ENCODE data around the gene EED.

The EED gene

DNA sequence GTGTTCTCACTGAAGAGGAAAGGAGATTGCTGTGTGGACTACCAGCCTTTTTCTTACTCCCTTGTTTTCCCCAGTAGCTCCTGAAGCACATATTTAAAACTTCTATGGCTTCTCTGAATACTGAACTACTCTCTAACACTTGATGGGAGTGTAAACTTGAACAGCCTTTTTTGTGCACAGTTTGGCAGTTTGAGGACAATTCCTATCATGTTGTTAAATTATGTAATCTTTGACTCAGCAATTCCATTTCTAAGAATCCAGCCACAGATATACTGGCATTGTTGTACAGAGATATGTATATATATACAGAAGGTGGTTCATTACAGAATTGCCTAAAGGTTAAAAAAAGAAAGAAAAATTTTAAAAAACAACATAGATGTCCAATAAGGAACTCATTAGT lies 47.1 kb upstream of the EED start:
- ATAC-seq (ENCODE audit: low read depth) (no peak), DNase-seq (ENCODE audit: low spot score) (no peak)
- no peaks in the 10 kb centered on the region for H3K27me3 ChIP-seq (ENCODE audit: insufficient read depth, poor library complexity, severe bottlenecking)
- H3K4me1 ChIP-seq (ENCODE audit: insufficient read depth, poor library complexity, severe bottlenecking) = peaks cover 9% of the 10 kb centered on the region
- TF ChIP-seq, protein P1, sequence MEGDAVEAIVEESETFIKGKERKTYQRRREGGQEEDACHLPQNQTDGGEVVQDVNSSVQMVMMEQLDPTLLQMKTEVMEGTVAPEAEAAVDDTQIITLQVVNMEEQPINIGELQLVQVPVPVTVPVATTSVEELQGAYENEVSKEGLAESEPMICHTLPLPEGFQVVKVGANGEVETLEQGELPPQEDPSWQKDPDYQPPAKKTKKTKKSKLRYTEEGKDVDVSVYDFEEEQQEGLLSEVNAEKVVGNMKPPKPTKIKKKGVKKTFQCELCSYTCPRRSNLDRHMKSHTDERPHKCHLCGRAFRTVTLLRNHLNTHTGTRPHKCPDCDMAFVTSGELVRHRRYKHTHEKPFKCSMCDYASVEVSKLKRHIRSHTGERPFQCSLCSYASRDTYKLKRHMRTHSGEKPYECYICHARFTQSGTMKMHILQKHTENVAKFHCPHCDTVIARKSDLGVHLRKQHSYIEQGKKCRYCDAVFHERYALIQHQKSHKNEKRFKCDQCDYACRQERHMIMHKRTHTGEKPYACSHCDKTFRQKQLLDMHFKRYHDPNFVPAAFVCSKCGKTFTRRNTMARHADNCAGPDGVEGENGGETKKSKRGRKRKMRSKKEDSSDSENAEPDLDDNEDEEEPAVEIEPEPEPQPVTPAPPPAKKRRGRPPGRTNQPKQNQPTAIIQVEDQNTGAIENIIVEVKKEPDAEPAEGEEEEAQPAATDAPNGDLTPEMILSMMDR (IDR thresholded peaks at IDR 0.05; ENCODE audit: poor library complexity, severe bottlenecking) = no peak
- no peaks in the 10 kb centered on the region for H3K36me3 ChIP-seq (ENCODE audit: low read depth)
- no peak overlapping the region for H3K27ac ChIP-seq (ENCODE audit: poor library complexity, severe bottlenecking)
- no peak overlapping the region for H3K4me3 ChIP-seq (ENCODE audit: severe bottlenecking)
- H3K9me3 ChIP-seq (ENCODE audit: severe bottlenecking) = no peaks in the 10 kb centered on the region

- no peak for DNase-seq (ENCODE audit: low spot score)
- Histone ChIP-seq H3K9me3 (ENCODE audit: severe bottlenecking) (no peaks in the 10 kb centered on the region), H3K4me1 (ENCODE audit: insufficient read depth, poor library complexity, severe bottlenecking) (peaks cover 6% of the 10 kb centered on the region), H3K4me3 (ENCODE audit: severe bottlenecking) (no peak overlapping the region), H3K36me3 (ENCODE audit: low read depth) (no peaks in the 10 kb centered on the region), H3K27me3 (ENCODE audit: insufficient read depth, poor library complexity, severe bottlenecking) (no peaks in the 10 kb centered on the region), H3K27ac (ENCODE audit: poor library complexity, severe bottlenecking) (no peak overlapping the region)
- TF ChIP-seq, protein P1 (IDR thresholded peaks at IDR 0.05; ENCODE audit: poor library complexity, severe bottlenecking) = no peak
- no peak for ATAC-seq (ENCODE audit: low read depth)
Measured at GRCh38 chr11:86198139-86198538, 46.4 kb upstream of the EED start.

DNA sequence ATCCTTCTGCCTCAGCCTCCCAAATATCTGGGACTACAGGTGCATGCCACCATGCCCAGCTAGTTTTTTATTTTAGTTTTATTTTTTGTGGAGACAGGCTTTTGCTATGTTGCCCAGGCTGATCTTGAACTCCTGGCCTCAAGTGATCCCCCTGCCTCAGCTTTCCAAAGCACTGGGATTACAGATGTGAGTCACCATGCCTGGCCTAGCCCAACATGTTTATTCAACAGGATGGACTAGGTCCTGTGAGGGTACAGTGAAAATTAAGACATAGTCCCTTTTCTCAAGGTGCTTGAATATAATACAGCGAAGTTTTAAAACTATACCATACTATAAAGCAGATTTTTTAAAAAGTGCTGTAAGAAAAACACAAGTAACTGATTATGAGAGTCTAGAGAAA lies 45.2 kb upstream of the EED start:
- TF ChIP-seq, protein P1 (IDR thresholded peaks at IDR 0.05; ENCODE audit: poor library complexity, severe bottlenecking) = no peak
- no peak for ATAC-seq (ENCODE audit: low read depth)
- no peaks in the 10 kb centered on the region for H3K27me3 ChIP-seq (ENCODE audit: insufficient read depth, poor library complexity, severe bottlenecking)

GRCh38 chr11:86201371-86201884 lies 43.1 kb upstream of the EED start:
- no peaks in the 10 kb centered on the region for H3K4me1 ChIP-seq (ENCODE audit: insufficient read depth, poor library complexity, severe bottlenecking)
- H3K27ac ChIP-seq (ENCODE audit: poor library complexity, severe bottlenecking) = no peak overlapping the region
- no peaks in the 10 kb centered on the region for H3K9me3 ChIP-seq (ENCODE audit: severe bottlenecking)
- TF ChIP-seq, protein P1 (IDR thresholded peaks at IDR 0.05; ENCODE audit: poor library complexity, severe bottlenecking) = no peak
- DNase-seq (ENCODE audit: low spot score) (no peak), ATAC-seq (ENCODE audit: low read depth) (no peak)
- H3K36me3 ChIP-seq (ENCODE audit: low read depth) = no peaks in the 10 kb centered on the region
- no peak overlapping the region for H3K4me3 ChIP-seq (ENCODE audit: severe bottlenecking)
- no peaks in the 10 kb centered on the region for H3K27me3 ChIP-seq (ENCODE audit: insufficient read depth, poor library complexity, severe bottlenecking)

More for the DNA sequence above, 45.2 kb upstream of the EED start:
- DNase-seq (ENCODE audit: low spot score) = no peak
- Histone ChIP-seq H3K27ac (ENCODE audit: poor library complexity, severe bottlenecking) (no peak overlapping the region), H3K4me1 (ENCODE audit: insufficient read depth, poor library complexity, severe bottlenecking) (no peaks in the 10 kb centered on the region), H3K4me3 (ENCODE audit: severe bottlenecking) (no peak overlapping the region), H3K36me3 (ENCODE audit: low read depth) (no peaks in the 10 kb centered on the region), H3K9me3 (ENCODE audit: severe bottlenecking) (no peaks in the 10 kb centered on the region)

DNA sequence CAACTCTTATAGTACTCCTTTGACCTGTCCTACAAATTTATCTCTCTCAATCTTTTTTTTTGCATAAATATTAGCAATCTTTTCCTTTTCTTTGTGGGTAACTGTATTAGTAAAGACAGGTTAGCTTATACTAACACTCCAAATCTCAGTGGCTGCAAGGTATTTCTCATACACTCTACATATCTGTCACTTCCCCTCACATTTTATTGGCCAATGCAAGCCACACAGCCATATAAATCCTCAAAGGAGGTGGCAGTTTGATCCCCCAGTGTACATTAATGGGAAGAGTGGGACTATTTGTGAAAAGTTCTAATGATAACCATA lies 42.6 kb upstream of the EED start:
- ATAC-seq (ENCODE audit: low read depth) (no peak), DNase-seq (ENCODE audit: low spot score) (no peak)
- no peaks in the 10 kb centered on the region for H3K9me3 ChIP-seq (ENCODE audit: severe bottlenecking)
- H3K36me3 ChIP-seq (ENCODE audit: low read depth) = no peaks in the 10 kb centered on the region
- H3K27me3 ChIP-seq (ENCODE audit: insufficient read depth, poor library complexity, severe bottlenecking) = no peaks in the 10 kb centered on the region
- TF ChIP-seq, protein P1 (IDR thresholded peaks at IDR 0.05; ENCODE audit: poor library complexity, severe bottlenecking) = no peak
- no peaks in the 10 kb centered on the region for H3K4me1 ChIP-seq (ENCODE audit: insufficient read depth, poor library complexity, severe bottlenecking)
- no peak overlapping the region for H3K4me3 ChIP-seq (ENCODE audit: severe bottlenecking)
- H3K27ac ChIP-seq (ENCODE audit: poor library complexity, severe bottlenecking) = no peak overlapping the region
